DND-41 (cell line): ENCODE data around the gene CFAP100.
A peak's percentile ranks its signal among the peaks of the same experiment; 100 is the strongest.

Experiments used
- ATAC-seq: fragments of 200-7000 bp; cut with Tn5 transposase; 3 replicates; pipeline ENCODE4 v1.9.1; 2021; ENCODE audit warnings: low read depth; ENCODE audit not compliant: insufficient read depth
- DNase-seq: peaks from one replicate; pipeline ENCODE4 v3.0.0-alpha.2; 2020
- H2AFZ ChIP-seq: 2 replicates; pipeline ENCODE4 v1.6.0; 2012; ENCODE audit warnings: low read depth, low read length
- H3K27ac ChIP-seq: 2 replicates; pipeline ENCODE4 v1.5.1; 2012; ENCODE audit warnings: low read length, inconsistent platforms
- H3K27me3 ChIP-seq: fragments of 200-600 bp; sonication (generic); 2 replicates; pipeline ENCODE4 v1.6.0; 2012; ENCODE audit warnings: low read length, mild to moderate bottlenecking, inconsistent platforms; ENCODE audit not compliant: insufficient read depth, poor library complexity
- H3K36me3 ChIP-seq: 2 replicates; pipeline ENCODE4 v1.5.1; 2012; ENCODE audit warnings: low read length, inconsistent platforms; ENCODE audit not compliant: insufficient read depth
- H3K4me1 ChIP-seq: 2 replicates; pipeline ENCODE4 v1.5.1; 2012; ENCODE audit warnings: mild to moderate bottlenecking, low read length; ENCODE audit not compliant: insufficient read depth
- H3K4me2 ChIP-seq: 2 replicates; pipeline ENCODE4 v1.6.0; 2012; ENCODE audit warnings: mild to moderate bottlenecking, moderate library complexity, low read length, inconsistent platforms; ENCODE audit not compliant: insufficient read depth
- H3K4me3 ChIP-seq, 2 experiments: fragments of 200-600 bp in 1 of 2; shearing (Covaris generic) in 1 of 2; 2 replicates each; pipeline ENCODE4 v1.5.1; 2012 to 2016; ENCODE audit warnings: inconsistent platforms in 2 of 2, low read length in 2 of 2, mild to moderate bottlenecking in 2 of 2, low read depth in 1 of 2, moderate library complexity in 1 of 2
- H3K79me2 ChIP-seq: 2 replicates; pipeline ENCODE4 v1.6.0; 2012; ENCODE audit warnings: low read length, inconsistent platforms; ENCODE audit not compliant: insufficient read depth
- H3K9ac ChIP-seq: 2 replicates; pipeline ENCODE4 v1.6.0; 2012; ENCODE audit warnings: low read depth, mild to moderate bottlenecking, inconsistent platforms, low read length, moderate library complexity
- H3K9me3 ChIP-seq: 2 replicates; pipeline ENCODE4 v1.5.1; 2012; ENCODE audit warnings: low read length, moderate library complexity, mild to moderate bottlenecking, inconsistent platforms; ENCODE audit not compliant: insufficient read depth, severe bottlenecking
- H4K20me1 ChIP-seq: 2 replicates; pipeline ENCODE4 v1.6.0; 2012; ENCODE audit warnings: low read length; ENCODE audit not compliant: insufficient read depth
- EZH2 ChIP-seq: IDR thresholded peaks from 3 replicates; pipeline ENCODE4 v1.6.1; 2012; ENCODE audit warnings: borderline replicate concordance, low read depth, mild to moderate bottlenecking, moderate library complexity, low read length, inconsistent platforms; ENCODE audit not compliant: severe bottlenecking
- TF ChIP-seq, protein P1 (sequence below): IDR thresholded peaks from 2 replicates; pipeline ENCODE4 v1.5.1; 2012; ENCODE audit warnings: borderline replicate concordance, low read length, moderate library complexity, mild to moderate bottlenecking; ENCODE audit not compliant: poor library complexity, severe bottlenecking; ENCODE audit errors: extremely low read depth

The CFAP100 gene

DNA sequence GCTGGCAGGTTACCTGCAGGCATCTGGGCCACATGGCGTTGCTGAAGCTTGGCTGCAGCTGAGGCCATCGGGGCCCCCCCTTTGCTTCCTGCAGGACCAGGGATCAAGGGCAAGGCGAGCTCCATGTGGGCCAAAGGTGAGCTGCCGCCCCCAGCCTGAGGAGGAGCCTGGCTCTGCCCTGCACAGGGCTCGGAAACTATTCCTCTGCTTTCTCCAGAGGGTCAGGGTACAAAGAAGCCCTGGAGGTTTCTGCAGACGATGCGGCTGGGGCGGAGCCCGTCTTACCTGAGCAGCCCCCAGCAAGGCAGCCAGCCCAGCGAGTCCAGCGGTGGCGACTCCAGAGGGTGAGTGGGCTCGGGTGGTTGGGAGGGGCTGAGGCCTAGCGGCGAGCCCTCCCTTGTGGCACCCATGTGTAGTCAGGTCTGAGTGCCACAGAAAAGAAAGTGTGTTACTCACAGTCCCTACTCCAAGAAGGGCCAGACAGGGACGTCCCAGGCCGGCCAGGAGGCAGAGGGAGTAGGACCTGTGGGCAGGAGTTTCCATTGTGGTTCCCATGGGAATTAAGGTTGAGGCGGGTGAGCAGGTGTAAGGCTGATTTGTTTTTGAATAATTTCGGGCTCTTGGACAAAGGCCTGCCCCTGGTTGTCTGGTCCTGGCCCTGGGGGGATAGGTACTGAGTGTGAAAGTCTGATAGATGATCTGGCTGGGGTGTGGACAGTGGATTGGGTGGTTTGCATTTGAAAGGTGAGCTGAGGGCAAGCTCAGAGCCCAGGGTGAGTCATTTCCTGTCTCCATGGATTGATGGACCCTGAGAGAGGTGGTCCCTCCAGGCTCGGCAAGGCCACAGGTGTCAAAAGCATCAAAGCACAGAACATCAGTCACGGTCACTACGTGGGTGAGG, 25.4 kb downstream of the CFAP100 start:
- no peaks in the 10 kb centered on the region for H3K36me3 ChIP-seq
- DNase-seq (no peak), ATAC-seq (no peak)
- H3K27ac ChIP-seq: no peak overlapping the region
- H3K4me2 ChIP-seq: no peak overlapping the region
- H3K79me2 ChIP-seq: no peaks in the 10 kb centered on the region
- H3K9me3 ChIP-seq: no peaks in the 10 kb centered on the region
- H3K4me1 ChIP-seq: no peaks in the 10 kb centered on the region
- TF ChIP-seq EZH2: no peak
- TF ChIP-seq, protein P1, sequence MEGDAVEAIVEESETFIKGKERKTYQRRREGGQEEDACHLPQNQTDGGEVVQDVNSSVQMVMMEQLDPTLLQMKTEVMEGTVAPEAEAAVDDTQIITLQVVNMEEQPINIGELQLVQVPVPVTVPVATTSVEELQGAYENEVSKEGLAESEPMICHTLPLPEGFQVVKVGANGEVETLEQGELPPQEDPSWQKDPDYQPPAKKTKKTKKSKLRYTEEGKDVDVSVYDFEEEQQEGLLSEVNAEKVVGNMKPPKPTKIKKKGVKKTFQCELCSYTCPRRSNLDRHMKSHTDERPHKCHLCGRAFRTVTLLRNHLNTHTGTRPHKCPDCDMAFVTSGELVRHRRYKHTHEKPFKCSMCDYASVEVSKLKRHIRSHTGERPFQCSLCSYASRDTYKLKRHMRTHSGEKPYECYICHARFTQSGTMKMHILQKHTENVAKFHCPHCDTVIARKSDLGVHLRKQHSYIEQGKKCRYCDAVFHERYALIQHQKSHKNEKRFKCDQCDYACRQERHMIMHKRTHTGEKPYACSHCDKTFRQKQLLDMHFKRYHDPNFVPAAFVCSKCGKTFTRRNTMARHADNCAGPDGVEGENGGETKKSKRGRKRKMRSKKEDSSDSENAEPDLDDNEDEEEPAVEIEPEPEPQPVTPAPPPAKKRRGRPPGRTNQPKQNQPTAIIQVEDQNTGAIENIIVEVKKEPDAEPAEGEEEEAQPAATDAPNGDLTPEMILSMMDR: no peak
- no peaks in the 10 kb centered on the region for H3K27me3 ChIP-seq
- H4K20me1 ChIP-seq: peaks cover 3% of the 10 kb centered on the region; the same call in 1 of the 2 replicates
- H2AFZ ChIP-seq: no peak overlapping the region
- no peak overlapping the region for H3K9ac ChIP-seq
- no peak overlapping the region for H3K4me3 ChIP-seq

DNA sequence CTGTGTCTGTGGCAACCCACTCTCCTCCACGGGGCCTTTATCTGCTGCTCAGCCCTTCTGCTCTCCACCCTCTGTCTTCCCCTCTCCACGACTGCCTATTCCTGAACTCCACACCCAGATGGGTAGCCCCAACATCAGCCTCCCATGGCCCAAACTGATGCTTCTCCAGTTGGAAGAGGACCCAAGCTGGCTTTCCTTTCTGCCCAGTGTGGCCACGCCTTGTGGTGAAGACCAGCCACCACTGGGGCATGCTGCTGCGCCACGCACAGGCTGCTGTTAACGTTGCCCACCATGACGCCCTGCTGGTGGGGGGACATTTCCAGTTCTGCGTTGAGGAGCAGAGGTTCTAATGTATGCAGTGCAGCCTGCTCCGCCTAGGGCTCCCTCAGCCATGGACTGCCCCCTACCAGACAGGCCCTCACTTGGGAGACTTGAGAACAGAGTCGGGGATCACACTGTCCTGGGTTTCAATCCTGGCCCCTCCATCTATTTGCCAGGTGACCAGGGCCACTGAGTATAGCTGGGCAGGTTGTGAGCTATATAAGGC, 26.9 kb downstream of the CFAP100 start:
- Histone ChIP-seq H2AFZ (no peak overlapping the region), H4K20me1 (peaks cover 3% of the 10 kb centered on the region; the same call in 1 of the 2 replicates), H3K4me1 (no peaks in the 10 kb centered on the region), H3K9me3 (peaks cover 5% of the 10 kb centered on the region), H3K4me3 (no peak overlapping the region), H3K4me2 (no peak overlapping the region), H3K79me2 (no peaks in the 10 kb centered on the region), H3K27ac (no peak overlapping the region), H3K36me3 (no peaks in the 10 kb centered on the region), H3K9ac (no peak overlapping the region), H3K27me3 (no peaks in the 10 kb centered on the region)
- no peak for DNase-seq
- no peak for ATAC-seq
- TF ChIP-seq, protein P1: peak; percentile 13
- TF ChIP-seq EZH2: no peak

DNA sequence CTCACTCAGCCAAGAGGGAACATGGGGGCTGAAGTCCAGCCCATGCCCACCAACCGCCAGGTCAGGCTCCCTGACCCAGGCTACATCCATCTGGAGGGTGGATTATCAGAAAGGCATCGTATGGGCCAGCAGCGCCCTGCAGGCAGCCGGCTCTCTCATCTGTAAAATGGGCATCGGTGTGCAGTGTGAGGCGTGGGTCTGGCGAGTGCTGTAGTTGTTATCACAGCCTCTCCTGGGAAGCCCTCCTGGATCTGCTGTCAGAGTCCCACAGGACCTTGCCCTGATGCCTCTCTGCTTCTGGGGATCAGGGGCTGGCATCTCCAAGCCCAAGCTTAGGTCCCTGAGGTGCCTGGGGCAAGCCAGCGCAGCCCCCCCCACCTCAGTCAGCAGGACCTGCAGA, 27.4 kb downstream of the CFAP100 start:
- Histone ChIP-seq H3K9ac (no peak overlapping the region), H3K79me2 (no peaks in the 10 kb centered on the region)
- TF ChIP-seq, protein P1: no peak
- no peak for TF ChIP-seq EZH2

More for the DNA sequence above, 27.4 kb downstream of the CFAP100 start:
- Histone ChIP-seq H2AFZ (no peak overlapping the region), H3K9me3 (peaks cover 5% of the 10 kb centered on the region), H4K20me1 (peaks cover 3% of the 10 kb centered on the region; the same call in 1 of the 2 replicates), H3K36me3 (no peaks in the 10 kb centered on the region), H3K4me1 (no peaks in the 10 kb centered on the region), H3K4me2 (no peak overlapping the region), H3K4me3 (no peak overlapping the region), H3K27me3 (no peaks in the 10 kb centered on the region), H3K27ac (no peak overlapping the region)
- DNase-seq (no peak), ATAC-seq (no peak)
